K562 (cell line): Measurements from ENCODE around the gene STUB1. TPM values are rescaled to one million over a fixed set of nuclear protein-coding genes. Genes with fewer than 3 reads are reported as not detected.

Source experiments
- ARID4B ChIP-seq: sonication (generic); formaldehyde crosslinking; IDR thresholded peaks from 2 replicates; pipeline ENCODE4 v1.8.0; 2022; ENCODE audit warnings: mild to moderate bottlenecking, missing genetic modification reagents
- CBX8 ChIP-seq: fragments of 200-600 bp; sonication (generic); IDR thresholded peaks from 2 replicates; pipeline ENCODE4 v1.6.1; 2012; ENCODE audit warnings: borderline replicate concordance, mixed run types, low read depth, mild to moderate bottlenecking, moderate library complexity, mixed read lengths, low read length, control low read depth, inconsistent platforms; ENCODE audit not compliant: poor library complexity, severe bottlenecking; ENCODE audit errors: extremely low read depth
- COPS2 ChIP-seq: fragments of 450-650 bp; conservative IDR thresholded peaks from 2 replicates; pipeline ENCODE4 v1.6.1; 2016; ENCODE audit warnings: mild to moderate bottlenecking, moderate library complexity
- ELF2 ChIP-seq: fragments of 250-450 bp; sonication (Bioruptor Pico); IDR thresholded peaks from 2 replicates; pipeline ENCODE4 v1.5.0; 2021; ENCODE audit warnings: mild to moderate bottlenecking
- EP300 ChIP-seq: IDR thresholded peaks from 2 replicates; pipeline ENCODE4 v1.6.1; 2012; ENCODE audit warnings: low read length, improper control_type of control experiment
- HDAC2 ChIP-seq: fragments of 450-650 bp; IDR thresholded peaks from 2 replicates; pipeline ENCODE4 v1.6.1; 2016; ENCODE audit warnings: mild to moderate bottlenecking
- NFIC ChIP-seq: fragments of 450-650 bp; IDR thresholded peaks from 2 replicates; pipeline ENCODE4 v1.6.1; 2017; ENCODE audit warnings: mild to moderate bottlenecking, inconsistent platforms
- RBM15 ChIP-seq: fragments of 200-400 bp; formaldehyde crosslinking; IDR thresholded peaks from 2 replicates; pipeline ENCODE4 v1.6.1; 2018; ENCODE audit warnings: mild to moderate bottlenecking, low read length, moderate library complexity; ENCODE audit not compliant: insufficient read depth
- SOX6 ChIP-seq: fragments of 450-650 bp; IDR thresholded peaks from 2 replicates; pipeline ENCODE4 v1.6.1; 2014; ENCODE audit warnings: mild to moderate bottlenecking
- U2AF2 ChIP-seq: fragments of 200-400 bp; formaldehyde crosslinking; optimal IDR thresholded peaks from 2 replicates; pipeline ENCODE3; 2017; ENCODE audit warnings: low read depth, mild to moderate bottlenecking, low read length
- ZNF134 ChIP-seq: fragments of 250-450 bp; sonication (Bioruptor Pico); conservative IDR thresholded peaks from 2 replicates; pipeline ENCODE4 v1.4.0; 2020
- ZNF197 ChIP-seq: fragments of 200-800 bp; sonication (Bioruptor generic); IDR thresholded peaks from 2 replicates; pipeline ENCODE4 v1.6.1; 2016; ENCODE audit warnings: low read depth, missing genetic modification characterization, missing compliant biosample characterization
- ZNF354B ChIP-seq: fragments of 250-450 bp; sonication (Bioruptor Pico); IDR thresholded peaks from 2 replicates; pipeline ENCODE4 v1.4.0; 2020
- ZNF592 ChIP-seq: fragments of 450-650 bp; IDR thresholded peaks from 2 replicates; pipeline ENCODE4 v1.6.1; 2017; ENCODE audit warnings: antibody characterized with exemption, mild to moderate bottlenecking
- polyA plus RNA-seq, 8 experiments: library from polyadenylated mRNA; depleted of rRNA in 4 of 8; stranded (reverse) in 5 of 8; unstranded in 3 of 8; fragments of >200 nt; fragmentation: Nextera tagmentation in 2 of 8; fragmentation: Illumina TruSeq in 1 of 8; extraction: Ambion mirVana in 2 of 8; extraction: Trizol in 1 of 8; gene quantifications; 2 replicates each; pipeline versions ENCODE4 v1.2.1 to v1.2.3, GENCODE V29; 2011 to 2014; ENCODE audit warnings: inconsistent platforms in 1 of 8, missing spikeins in 1 of 8
- total RNA-seq, 7 experiments: library from RNA; depleted of rRNA in 6 of 7; stranded (reverse); fragments of >200 nt in 6 of 7; fragmentation: Illumina TruSeq in 2 of 7; extraction: Trizol in 2 of 7; gene quantifications; 2 replicates each; pipeline versions ENCODE4 v1.2.1 to v1.2.3, GENCODE V29; 2011 to 2021; ENCODE audit warnings: low replicate concordance in 1 of 7
- TF ChIP-seq, protein P1 (sequence below): sonication (generic); formaldehyde crosslinking; IDR thresholded peaks from 2 replicates; pipeline ENCODE4 v1.8.0; 2023; ENCODE audit warnings: mild to moderate bottlenecking, missing genetic modification reagents

STUB1 gene
- total and polyA plus RNA-seq, 9 of the 15 experiments (the other 6 are each of a cell fraction or from before 2014, with no cell fraction given): 10.6 to 251 (median 152) TPM

GRCh38 chr16:636206-637080 is 43.8 kb upstream of the STUB1 start, which contains the start of gene METTL26 (continued):
- TF ChIP-seq, protein P1, sequence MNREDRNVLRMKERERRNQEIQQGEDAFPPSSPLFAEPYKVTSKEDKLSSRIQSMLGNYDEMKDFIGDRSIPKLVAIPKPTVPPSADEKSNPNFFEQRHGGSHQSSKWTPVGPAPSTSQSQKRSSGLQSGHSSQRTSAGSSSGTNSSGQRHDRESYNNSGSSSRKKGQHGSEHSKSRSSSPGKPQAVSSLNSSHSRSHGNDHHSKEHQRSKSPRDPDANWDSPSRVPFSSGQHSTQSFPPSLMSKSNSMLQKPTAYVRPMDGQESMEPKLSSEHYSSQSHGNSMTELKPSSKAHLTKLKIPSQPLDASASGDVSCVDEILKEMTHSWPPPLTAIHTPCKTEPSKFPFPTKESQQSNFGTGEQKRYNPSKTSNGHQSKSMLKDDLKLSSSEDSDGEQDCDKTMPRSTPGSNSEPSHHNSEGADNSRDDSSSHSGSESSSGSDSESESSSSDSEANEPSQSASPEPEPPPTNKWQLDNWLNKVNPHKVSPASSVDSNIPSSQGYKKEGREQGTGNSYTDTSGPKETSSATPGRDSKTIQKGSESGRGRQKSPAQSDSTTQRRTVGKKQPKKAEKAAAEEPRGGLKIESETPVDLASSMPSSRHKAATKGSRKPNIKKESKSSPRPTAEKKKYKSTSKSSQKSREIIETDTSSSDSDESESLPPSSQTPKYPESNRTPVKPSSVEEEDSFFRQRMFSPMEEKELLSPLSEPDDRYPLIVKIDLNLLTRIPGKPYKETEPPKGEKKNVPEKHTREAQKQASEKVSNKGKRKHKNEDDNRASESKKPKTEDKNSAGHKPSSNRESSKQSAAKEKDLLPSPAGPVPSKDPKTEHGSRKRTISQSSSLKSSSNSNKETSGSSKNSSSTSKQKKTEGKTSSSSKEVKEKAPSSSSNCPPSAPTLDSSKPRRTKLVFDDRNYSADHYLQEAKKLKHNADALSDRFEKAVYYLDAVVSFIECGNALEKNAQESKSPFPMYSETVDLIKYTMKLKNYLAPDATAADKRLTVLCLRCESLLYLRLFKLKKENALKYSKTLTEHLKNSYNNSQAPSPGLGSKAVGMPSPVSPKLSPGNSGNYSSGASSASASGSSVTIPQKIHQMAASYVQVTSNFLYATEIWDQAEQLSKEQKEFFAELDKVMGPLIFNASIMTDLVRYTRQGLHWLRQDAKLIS (CRISPR knock-in tag): peak; percentile 58; the same call in 1 of the 2 replicates
- no peak for TF ChIP-seq ZNF354B (CRISPR knock-in tag)
- TF ChIP-seq ARID4B (CRISPR knock-in tag): peak; percentile 94
- TF ChIP-seq HDAC2: no peak; the same call in 1 of the 2 replicates
- TF ChIP-seq EP300: peak; percentile 69
- TF ChIP-seq U2AF2: no peak
- no peak for TF ChIP-seq RBM15
- TF ChIP-seq ZNF197 (CRISPR knock-in tag): peak; percentile 88; the same call in 1 of the 2 replicates
- TF ChIP-seq ZNF592: peak; percentile 80
- TF ChIP-seq CBX8: no peak
- peak; percentile 83 for TF ChIP-seq NFIC
- no peak for TF ChIP-seq ELF2 (CRISPR knock-in tag)
- no peak for TF ChIP-seq ZNF134 (CRISPR knock-in tag)
- TF ChIP-seq SOX6: peak; percentile 66
- TF ChIP-seq COPS2: no peak
